HG03354 (cell line): ENCODE data around the gene FAM174B.
A peak's percentile ranks its signal among the peaks of the same experiment; 100 is the strongest.

Experiments
- ATAC-seq: cut with Tn5 transposase; IDR thresholded peaks from one replicate; pipeline ENCODE4 v1.9.1; 2021; ENCODE audit warnings: mild to moderate bottlenecking; ENCODE audit not compliant: unreplicated experiment, poor library complexity, severe bottlenecking

The FAM174B gene

GRCh38 chr15:92645731-92646130 lies 9.8 kb downstream of the FAM174B start:
- no peak for ATAC-seq

DNA sequence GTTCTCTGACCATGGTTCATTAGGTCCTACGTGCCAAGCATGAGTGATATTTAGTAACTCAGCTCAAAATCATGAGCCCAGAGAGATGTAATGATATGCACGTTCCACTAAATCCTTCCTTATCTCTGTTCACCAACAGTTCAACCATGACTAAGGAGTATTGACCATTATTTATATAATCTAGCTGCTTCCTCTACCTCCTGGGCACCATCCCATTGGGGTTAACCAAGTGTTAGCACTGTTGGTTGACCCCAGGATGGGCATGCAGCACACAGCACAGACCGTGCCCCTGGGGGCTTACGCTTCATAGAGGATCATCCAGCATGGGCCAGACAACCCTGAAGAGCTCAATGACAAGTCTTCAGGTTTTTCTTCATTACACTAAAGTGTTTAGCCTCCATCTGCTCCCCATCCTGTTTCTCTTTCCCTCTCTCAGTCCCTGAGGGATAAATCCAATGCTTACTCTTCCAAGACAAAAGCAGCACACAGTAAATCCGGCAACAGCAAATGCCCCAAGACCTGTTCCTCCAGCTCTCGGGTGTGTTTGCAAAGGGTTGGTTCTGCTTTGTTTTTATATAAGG lies 10.4 kb downstream of the FAM174B start:
- ATAC-seq = no peak

GRCh38 chr15:92643849-92644815 lies 11.4 kb downstream of the FAM174B start:
- ATAC-seq = no peak

GRCh38 chr15:92638709-92639365 lies 16.7 kb downstream of the FAM174B start:
- no peak for ATAC-seq

DNA sequence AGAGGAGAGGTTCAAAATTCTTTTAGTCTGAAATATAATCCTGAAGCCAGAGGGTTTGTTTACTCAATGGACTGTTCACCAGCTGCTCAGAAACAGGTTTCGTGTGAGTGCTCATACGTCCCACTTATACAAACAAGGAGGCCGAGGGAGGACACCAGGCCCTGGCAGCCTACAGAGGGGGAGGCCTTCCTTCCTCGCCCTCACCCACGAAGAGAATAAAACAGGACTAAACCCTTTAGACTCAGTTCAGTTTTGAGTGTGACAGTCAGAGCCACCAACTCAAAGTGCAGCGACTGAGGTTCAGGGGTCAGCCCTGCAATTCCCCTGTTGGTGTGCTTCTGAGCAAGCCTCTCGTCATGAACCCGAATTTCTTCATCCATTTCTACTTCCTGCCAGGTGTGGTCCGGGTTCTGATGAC lies 17.3 kb downstream of the FAM174B start:
- ATAC-seq = no peak

GRCh38 chr15:92637626-92638025 lies 17.9 kb downstream of the FAM174B start:
- no peak for ATAC-seq

GRCh38 chr15:92636908-92637481 lies 18.6 kb downstream of the FAM174B start:
- no peak for ATAC-seq

DNA sequence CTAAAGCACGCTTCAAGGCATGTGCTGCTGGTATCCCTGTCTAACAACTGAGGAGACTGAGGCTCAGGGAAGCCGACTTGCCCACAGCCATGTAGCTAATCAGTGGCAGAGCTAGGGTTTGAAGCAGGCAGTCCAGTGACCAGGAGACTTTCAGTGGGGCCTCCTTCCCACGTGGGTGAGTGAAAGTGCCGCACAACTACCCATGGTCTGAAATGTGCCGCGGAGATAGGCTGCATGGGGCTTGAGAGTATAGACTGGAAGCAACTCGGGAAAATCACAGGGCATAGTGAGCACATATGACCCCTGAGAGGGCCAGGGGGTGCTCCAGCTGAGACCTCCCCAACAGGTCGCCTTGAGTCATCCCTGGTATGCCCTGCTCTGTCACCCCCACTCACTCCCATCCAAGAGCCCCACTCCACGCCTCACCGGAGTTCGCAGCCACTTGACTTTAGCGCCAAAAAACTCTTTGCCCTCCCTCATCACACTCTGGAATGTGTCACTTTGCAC lies 19.1 kb downstream of the FAM174B start:
- no peak for ATAC-seq

GRCh38 chr15:92634671-92635201 lies 20.8 kb downstream of the FAM174B start:
- ATAC-seq = no peak

GRCh38 chr15:92634060-92634459 lies 21.5 kb downstream of the FAM174B start:
- no peak for ATAC-seq

DNA sequence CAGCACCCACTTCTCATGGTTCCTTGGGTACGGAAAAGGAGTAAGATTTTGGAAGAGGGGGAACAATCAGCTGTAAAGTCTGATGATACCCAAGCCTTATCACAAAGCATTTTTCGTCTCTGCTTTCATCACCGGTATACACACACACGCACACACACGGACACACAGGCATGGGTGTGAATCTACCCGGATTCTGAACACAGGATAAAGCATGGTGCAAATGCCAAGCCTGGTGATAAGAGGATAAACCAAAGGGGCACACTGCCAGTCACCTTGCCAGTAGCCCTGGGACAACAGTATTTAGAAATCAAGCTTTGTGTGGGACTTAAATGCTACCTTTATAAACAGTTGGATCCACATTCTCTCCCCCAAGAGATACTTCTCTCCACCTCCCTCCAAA lies 22.2 kb downstream of the FAM174B start:
- no peak for ATAC-seq

- ATAC-seq = no peak
Observed at GRCh38 chr15:92633001-92633400, 22.6 kb downstream of the FAM174B start.

- ATAC-seq = no peak
Observed at GRCh38 chr15:92631721-92632120, 23.9 kb downstream of the FAM174B start.

DNA sequence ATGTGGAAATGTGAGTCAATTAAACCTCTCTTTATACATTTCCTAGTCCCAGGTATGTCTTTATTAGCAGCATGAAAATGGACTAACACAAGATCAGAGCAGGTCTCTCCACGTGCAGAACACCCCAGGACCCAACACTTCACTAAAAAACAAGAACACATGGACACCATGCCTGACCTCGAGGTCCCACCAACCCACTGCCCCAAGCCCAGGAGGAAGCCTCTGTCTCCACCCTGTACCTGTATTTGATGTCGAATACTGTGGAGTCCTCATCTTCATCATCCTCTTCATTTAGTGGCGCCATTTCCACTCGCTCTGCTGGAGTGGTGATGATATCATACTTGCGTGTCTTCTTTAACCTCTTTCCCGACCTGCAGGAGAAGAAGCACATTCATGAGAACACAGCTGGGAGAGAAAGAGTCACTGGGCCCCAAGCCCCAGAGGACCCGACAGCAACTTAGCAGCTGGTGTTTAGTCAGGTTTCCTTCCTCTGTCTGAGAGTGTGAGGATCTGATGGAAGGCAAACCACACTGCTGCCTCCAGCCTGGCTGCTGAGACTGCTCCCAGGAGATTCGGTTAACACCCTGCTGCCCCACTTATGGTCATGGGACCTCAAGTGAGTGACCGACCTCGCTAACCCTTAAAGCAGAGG lies 25.5 kb downstream of the FAM174B start:
- no peak for ATAC-seq

DNA sequence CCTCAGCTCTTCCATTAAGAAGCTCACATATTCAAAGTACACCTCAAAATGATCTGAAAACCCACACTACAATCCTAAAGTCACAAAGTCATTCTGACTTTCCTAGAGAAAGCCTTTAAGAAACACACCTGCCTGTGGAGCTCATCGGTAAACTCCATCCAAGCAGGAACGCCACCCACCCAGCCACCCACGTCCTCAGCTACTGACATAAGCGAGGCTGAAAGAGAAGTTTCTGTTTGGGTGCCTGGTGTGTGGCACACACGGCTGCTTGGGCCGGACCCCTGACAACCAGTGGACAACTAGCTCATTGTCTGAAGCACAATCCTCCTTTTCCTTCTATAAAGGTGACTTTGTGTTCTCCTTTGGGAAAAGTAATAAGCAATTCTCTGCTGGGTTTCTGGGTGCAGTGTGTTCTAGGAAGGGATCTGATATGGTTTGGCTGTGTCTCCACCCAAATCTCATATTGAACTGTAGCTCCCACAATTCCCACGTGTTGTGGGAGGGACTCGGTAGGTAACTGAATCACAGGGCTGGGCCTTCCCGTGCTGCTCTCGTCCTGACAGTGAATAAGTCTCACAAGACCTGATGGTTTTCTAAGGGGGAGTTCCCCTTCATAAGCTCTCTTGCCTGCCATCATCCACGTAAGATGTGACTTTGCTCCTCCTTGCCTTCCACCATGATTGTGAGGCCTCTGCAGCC lies 26.1 kb downstream of the FAM174B start:
- ATAC-seq = no peak

DNA sequence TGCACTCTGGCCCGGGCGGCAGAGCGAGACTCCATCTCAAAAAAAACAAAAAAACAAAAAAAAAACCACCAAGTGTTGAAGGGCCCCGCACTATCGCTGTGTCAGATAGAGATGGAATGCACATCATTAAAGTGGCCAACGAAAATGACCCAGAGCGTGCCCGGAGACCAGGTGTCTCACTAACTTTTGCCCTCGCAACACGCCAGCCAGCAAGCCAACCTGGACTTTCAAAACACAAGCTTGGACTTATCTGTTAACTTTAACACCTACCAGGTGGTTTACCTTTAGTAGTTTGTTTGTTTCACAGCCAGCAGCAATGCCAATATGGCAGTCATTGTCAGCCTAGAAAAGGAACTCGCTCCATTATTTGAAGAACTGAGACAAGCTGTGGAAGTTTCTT lies 28.6 kb downstream of the FAM174B start:
- ATAC-seq = no peak

GRCh38 chr15:92625251-92625980 lies 30.2 kb downstream of the FAM174B start:
- peak; percentile 74 for ATAC-seq

GRCh38 chr15:92624401-92624991 lies 31.1 kb downstream of the FAM174B start:
- no peak for ATAC-seq
